ENCODE measurements around the gene KY.

KY gene

DNA sequence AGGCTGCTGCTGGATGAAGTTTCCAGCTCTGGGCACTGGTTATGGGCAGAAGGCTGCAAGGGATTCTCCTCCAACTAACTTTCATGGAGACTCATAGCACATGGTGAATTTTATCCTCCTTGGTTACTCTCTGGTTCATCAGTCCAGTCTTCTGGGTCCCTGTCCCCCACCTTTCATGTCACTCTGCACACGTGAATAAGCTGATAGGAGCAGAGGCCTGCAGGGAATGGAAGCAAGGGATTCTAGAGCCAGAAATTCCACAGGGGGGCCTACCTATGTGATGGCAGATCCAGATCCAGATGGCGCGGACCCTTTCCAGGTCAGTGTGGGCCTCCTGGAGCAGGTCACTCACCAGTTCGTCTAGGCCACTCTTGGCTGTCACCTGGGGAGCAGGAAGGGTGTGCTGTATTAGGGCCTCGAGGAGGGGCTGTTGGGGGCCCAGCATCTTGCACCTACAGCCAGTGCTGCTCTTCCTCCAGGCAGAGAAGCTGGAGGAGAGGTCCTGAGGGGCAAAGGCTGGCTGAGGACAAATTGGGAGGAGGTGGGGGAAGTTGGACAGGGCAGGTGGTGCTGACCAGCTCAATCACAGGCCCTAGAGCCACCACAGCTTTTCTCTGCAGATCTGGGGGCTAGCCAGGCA, 30.2 kb downstream of the KY start:
- DNase-seq (ENCODE audit: low read depth in 3 of 3, low spot score in 1 of 3): no peak

DNA sequence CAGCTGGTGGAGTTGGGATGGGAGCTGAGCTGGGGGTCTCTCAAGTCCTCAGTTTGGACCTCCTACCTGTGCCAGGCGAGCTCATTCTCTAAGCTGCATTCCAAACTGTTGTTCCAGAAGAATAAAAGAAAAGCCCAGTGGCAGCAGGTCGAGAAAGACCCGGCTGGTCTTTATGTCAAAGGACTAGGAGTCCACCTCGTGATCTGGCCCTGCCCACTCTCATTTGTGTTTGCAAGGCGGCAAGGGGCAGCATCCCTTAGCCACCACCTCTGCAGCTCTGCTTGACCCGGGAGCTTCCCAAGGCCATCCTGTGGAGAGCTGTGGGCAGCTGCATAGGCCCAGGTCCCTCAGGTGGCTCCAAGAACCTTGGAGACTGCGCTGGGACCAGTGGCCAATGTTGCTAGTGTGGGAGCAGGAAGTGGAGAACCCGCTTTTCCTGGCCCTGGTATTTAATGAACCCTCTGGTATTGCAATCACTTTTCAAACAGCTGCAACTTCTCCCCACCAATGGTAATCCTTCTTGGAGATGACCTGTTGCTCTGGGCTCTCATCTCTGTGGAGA, 30.9 kb downstream of the KY start:
- no peak for DNase-seq (ENCODE audit: low read depth in 3 of 3, low spot score in 1 of 3)

GRCh38 chr3:134619301-134619615, 31.6 kb downstream of the KY start:
- DNase-seq (ENCODE audit: low read depth in 3 of 3, low spot score in 1 of 3): no peak

DNA sequence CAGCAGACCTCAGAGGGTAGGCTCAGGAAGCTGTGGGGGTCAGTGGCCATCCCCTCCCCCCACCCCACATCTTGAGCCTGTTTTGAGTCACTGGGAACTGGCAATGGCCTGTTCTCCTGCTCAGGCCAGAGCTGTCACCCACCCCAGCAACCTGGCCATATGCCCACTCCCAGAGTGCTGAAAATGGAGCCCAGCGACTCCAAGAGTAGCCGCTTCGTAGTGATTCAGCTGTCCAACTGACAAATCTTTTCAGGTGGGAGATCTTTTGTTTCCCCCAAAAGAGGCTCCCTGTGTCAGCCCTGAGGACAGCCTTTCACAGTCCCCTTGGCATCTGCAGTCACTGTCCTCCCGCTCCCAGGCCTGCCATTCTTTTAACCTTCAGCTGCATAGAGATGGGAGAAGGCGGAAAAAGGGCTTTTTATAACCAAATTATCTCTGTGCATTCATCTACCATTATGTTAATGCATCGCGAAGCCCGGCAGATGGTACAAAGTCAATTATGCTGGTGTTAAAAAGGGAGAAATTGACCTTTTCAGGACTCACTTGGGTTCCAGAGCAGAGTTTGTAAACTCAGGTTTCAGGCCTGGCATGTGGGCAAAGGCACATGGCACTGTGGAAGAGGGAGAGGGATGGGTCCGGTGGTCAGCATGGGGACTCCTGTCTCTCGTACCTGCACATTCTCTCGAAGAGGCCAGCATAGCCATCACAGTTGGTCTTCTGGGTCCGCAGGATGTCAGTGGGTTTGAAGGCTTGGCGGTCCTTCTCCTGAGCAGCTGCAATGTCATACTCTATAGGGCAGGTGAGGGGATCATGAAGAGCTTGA, 32.1 kb downstream of the KY start:
- DNase-seq (ENCODE audit: low read depth in 3 of 3, low spot score in 1 of 3): no peak

DNA sequence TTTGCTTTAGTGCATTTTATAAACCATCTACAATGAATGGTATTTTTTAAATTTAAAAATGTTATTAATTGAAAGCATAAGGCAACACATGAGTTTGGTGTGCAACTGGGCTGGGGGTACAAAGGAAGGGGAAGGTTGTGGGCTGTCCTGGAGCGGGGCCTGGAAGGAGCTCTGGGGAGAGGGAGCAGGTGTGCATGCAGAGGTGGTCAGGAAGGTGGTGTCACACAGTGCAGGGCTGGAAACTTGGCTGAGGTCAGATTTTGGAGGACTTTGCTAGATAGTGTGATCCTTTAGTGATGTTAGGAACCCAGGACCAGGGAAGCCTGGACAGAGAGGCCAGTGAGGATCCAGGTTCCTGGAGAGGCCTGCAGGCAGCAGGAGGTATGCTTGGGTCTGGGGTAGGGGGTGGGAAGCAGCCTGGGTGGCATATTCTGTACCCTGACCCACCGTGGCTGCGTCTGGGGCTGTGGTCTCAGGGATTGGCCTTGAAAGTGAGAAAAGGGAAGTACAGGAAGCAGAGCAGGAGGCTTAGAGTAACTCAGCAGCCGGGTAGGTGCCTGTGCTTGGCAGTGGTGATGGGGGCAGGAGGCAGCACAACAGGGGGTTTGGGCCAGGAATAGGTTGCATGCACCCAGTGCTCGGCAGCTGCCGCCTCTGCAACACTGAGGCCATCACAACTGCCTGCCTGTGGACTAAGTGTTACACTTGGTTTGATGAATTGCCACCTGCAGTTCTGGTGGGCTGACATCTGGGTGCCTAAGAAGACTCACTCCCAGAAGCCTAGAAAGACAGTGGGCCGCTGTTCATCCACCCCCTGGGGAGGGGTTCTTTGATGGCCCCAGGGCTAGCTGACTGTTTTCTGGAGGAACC, 33.0 kb downstream of the KY start:
- DNase-seq (ENCODE audit: low read depth in 3 of 3, low spot score in 1 of 3): no peak

DNA sequence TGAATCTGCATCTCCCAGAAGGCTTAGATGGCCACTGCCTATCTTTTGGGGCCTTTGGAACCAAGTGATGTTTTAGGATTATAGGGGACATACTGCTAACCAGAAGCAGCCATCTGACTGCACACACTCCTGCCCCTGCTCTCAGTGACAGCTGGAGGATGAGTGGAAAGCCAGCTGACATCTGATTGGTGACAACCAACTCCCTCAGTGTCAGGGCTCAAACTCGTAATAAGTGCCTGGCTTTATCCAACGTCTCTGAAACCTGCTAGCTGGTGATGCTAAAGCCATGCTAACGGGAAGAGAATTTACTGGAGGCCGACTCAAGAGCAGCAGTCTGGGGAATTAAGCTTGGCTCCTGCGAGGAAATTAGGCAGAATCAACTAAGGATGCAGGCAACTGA, 35.1 kb downstream of the KY start:
- DNase-seq (ENCODE audit: low read depth in 3 of 3, low spot score in 1 of 3): no peak

DNA sequence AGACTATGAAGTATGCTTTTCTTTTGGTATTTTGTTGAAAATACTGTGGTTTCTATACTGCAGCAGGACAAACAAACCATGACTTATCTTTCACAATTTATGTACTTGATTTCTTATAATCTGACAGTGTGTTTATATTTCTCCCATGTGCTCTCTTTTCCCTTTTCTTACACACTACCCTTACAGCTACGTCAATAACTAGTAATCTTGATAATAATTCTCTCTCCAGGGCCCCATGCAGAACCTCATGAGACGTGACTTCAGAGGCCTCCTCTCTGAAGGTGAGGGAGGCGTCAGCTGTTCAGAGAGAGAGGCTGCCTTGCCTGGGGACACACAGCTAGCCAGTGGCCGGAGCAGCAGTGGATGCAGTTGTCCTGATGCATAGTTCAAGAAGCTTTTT, 35.9 kb downstream of the KY start:
- no peak for DNase-seq (ENCODE audit: low read depth in 3 of 3, low spot score in 1 of 3)

GRCh38 chr3:134613006-134613520, 37.8 kb downstream of the KY start:
- DNase-seq (ENCODE audit: low read depth in 3 of 3, low spot score in 1 of 3): no peak

GRCh38 chr3:134611516-134611915, 39.3 kb downstream of the KY start:
- no peak for DNase-seq (ENCODE audit: low read depth in 3 of 3, low spot score in 1 of 3)

DNA sequence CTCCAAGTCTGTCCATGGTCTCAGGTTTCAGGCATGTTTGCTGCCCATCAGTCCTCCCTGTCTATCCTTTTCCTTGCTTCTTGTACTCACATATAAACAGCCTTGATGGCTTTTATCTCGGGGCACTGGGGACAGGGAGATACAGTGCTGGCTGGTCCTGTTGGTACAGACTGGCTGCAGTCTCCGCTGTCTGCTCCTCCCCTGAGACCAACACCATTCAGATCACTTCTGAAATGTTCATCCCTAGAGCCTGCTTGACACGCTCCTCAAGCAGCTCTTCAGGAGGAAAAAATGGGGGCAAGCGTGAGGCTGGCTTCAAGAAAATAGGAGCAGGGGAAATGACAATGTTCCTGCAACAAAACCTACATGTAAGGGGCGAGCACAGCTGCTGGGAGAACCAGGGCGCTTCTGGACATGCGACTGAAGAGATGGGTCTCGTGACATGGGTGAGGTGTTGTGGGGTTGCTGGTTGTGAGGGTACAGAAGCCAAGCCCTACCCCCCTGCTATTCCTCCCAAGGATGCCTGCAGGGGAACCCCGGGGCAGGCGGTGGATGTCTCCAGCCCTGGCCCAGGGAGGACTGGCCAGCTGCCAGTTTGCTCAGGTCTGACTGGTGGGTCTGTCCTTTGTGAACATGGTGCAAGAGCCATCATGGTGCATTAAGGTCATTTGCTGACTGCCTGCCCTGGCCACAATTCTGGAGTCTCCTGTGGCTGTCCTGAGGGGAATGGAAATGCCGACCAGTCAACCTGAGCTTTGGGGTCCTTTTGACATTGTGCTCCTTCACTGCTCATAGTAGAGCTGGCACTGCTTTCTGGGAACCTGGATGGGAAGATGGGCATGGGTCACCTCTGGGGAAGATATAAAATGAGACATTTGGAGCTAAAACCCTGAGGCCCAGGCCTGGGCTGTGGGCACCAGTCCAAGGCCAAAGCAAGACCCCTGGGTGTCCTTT, 40.1 kb downstream of the KY start:
- DNase-seq (ENCODE audit: low read depth in 3 of 3, low spot score in 1 of 3): no peak

GRCh38 chr3:134609821-134610431, 40.9 kb downstream of the KY start:
- DNase-seq (ENCODE audit: low read depth in 3 of 3, low spot score in 1 of 3): no peak

- no peak for DNase-seq (ENCODE audit: low read depth in 3 of 3, low spot score in 1 of 3)
Observed at GRCh38 chr3:134608771-134609435, 41.9 kb downstream of the KY start.

DNA sequence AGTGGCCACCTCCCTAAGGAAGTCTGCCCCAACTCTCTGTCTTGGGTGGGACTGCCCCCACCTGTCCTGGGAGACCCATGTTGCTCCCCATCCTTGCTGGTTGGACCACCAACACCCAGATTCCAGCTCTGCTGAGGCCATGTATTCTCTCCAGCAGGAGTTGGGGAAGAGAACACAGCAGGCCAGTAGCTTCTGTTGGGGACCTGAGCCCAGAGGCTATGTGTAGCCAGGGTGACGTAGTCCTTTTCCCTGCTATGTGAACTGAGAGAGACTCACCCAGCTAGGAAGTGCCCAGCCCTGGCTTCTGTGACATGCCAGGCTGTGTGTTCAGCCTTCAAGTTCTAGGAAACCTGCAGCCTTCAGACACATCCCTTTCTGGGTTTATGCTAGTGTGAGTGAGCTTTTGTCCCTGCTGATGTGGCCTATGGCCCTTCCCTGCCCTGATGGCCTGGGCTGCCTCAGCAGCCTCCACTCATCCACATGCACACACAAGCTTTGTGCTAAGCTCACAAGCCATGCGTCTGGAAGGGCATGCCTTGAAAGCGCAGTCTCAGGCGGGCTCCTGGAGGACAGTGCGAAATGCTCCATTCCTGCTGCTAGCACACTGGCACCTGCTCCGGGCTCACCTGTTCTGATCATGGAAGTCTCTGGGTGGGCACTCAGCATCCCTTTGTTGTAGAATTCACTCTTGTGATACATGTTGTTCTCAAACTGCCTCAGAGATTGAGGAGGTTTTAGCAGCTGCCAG, 42.6 kb downstream of the KY start:
- no peak for DNase-seq (ENCODE audit: low read depth in 3 of 3, low spot score in 1 of 3)

DNA sequence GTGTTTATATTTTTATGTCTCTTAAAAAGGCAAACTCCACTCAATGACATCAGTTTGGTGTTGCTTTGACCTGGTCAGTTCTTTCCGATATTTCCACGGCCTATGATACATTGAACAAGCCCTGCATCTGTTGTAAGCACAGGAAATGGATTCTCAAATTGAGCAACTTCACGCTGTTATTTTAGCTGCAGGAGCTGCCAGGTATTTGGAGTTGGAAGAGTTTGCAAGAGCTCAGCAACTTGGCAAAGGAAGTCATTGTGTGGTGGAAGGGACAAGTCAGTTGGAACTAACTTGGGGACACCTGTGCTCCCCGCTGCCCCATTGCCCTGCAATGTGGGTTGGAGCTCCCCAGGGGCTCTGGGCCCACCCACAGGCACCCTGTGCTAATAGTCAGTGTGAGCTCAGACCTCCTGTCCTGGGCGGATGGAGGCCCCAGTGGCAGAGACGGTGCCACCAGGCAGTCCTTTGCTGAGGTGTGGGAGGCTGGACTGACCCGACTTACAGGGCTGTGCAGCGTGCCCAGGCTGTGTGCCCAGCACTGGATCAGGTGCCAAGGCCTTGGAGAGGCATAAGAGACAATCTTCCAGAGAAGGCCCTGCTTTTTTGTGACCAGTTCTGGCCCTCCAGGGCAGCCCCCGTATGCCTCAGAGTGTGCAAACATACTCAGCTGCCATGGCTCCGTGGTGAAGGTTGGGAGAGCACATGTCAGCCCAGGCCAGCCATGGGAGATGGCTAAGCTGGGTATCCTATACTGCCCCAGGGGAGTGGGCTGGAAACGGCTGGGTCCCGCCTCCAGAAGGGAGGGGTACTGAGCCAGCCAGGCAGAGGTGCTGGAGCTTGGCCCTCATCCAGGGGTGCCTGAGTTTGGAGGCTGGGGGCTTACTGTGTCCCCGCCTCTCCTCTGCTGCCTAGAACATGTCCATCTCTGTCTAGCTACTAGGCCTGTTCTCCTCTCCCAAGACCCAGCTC, 43.5 kb downstream of the KY start:
- DNase-seq (ENCODE audit: low read depth in 3 of 3, low spot score in 1 of 3): no peak

GRCh38 chr3:134606033-134607025, 44.5 kb downstream of the KY start:
- no peak for DNase-seq (ENCODE audit: low read depth in 3 of 3, low spot score in 1 of 3)

GRCh38 chr3:134605556-134605955, 45.3 kb downstream of the KY start:
- no peak for DNase-seq (ENCODE audit: low read depth in 3 of 3, low spot score in 1 of 3)

Data from stimulated activated CD4-positive, alpha-beta T cell treated with anti-CD3 and anti-CD28 coated beads, TNF-alpha, amount 100 ng/mL, for 1 hour (primary cell).